OCI-LY3 (cell line): Measurements from ENCODE around the gene ARG2.

ENCODE experiments used
- H2AFZ ChIP-seq: fragments of 200-600, 300-600 bp; shearing (Covaris generic); 2 replicates; pipeline ENCODE4 v1.6.0; 2014; ENCODE audit warnings: antibody characterized with exemption, low read depth, low read length
- H3K27ac ChIP-seq: fragments of 200-600, 300-600 bp; sonication (generic); 2 replicates; pipeline ENCODE4 v1.5.1; 2014; ENCODE audit warnings: mild to moderate bottlenecking, low read length, moderate library complexity, mixed read lengths
- H3K27me3 ChIP-seq: fragments of 200-600, 300-600 bp; sonication (generic); 2 replicates; pipeline ENCODE4 v1.6.1; 2014; ENCODE audit warnings: low read depth, low read length, mixed read lengths
- H3K36me3 ChIP-seq: fragments of 200-600, 300-600 bp; sonication (generic); replicated peaks from 2 replicates; pipeline ENCODE3; 2014; ENCODE audit warnings: low read depth, low read length, mixed read lengths
- H3K4me1 ChIP-seq: fragments of 300-600, 200-600 bp; sonication (generic); 2 replicates; pipeline ENCODE4 v1.6.1; 2014; ENCODE audit warnings: low read length, mixed read lengths
- H3K4me2 ChIP-seq: fragments of 200-600, 300-600 bp; sonication (generic); 2 replicates; pipeline ENCODE4 v1.6.1; 2014; ENCODE audit warnings: low read length, mixed read lengths
- H3K4me3 ChIP-seq: fragments of 300-600, 200-600 bp; sonication (generic); 2 replicates; pipeline ENCODE4 v1.5.1; 2014; ENCODE audit warnings: antibody characterized with exemption, mild to moderate bottlenecking, low read length, moderate library complexity
- H3K79me2 ChIP-seq: fragments of 300-600, 200-600 bp; shearing (Covaris generic); 2 replicates; pipeline ENCODE4 v1.6.1; 2014; ENCODE audit warnings: mild to moderate bottlenecking, low read length, mixed read lengths
- H3K9ac ChIP-seq: fragments of 300-600, 200-600 bp; shearing (Covaris generic); 2 replicates; pipeline ENCODE4 v1.6.0; 2014; ENCODE audit warnings: mild to moderate bottlenecking, low read length, moderate library complexity
- H3K9me3 ChIP-seq: fragments of 200-600, 300-600 bp; shearing (Covaris generic); 2 replicates; pipeline ENCODE4 v1.6.1; 2014; ENCODE audit warnings: low read length, mixed read lengths; ENCODE audit not compliant: insufficient read depth
- H4K20me1 ChIP-seq: fragments of 200-600, 300-600 bp; sonication (generic); 2 replicates; pipeline ENCODE4 v1.6.1; 2016; ENCODE audit warnings: low read length, mixed read lengths; ENCODE audit not compliant: insufficient read depth
- EZH2phosphoT487 ChIP-seq: fragments of 200-600 bp; shearing (Covaris generic); IDR thresholded peaks from 2 replicates; pipeline ENCODE4 v1.6.1; 2018; ENCODE audit warnings: antibody characterized with exemption, mixed run types, low read depth
- TF ChIP-seq, protein P1 (sequence below): fragments of 200-600, 300-600 bp; sonication (generic); IDR thresholded peaks from 2 replicates; pipeline ENCODE4 v1.5.1; 2014; ENCODE audit warnings: antibody characterized with exemption, low read length, low read depth

Gene ARG2

DNA sequence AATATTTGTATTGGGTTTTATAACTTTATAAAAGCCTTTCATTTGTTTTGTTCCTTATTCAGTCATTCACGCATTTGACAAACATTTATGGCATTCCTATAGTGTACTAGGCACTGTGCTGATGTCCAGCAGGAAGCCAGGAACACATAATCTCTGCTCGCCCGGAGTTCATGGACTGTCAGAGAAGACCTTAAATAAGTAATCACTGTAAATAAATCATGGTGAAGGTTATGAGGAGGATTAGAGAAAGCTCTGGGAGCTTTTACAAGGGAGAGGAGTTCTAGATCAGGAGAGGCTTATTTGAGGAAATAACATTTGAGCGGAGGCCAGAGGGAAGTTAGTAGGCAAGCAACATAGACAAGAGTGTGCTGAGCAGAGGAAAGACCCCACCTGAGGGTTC, 77.3 kb downstream of the ARG2 start:
- Histone ChIP-seq H4K20me1 (peaks cover 13% of the 10 kb centered on the region), H3K9ac (no peak overlapping the region), H3K9me3 (no peaks in the 10 kb centered on the region), H3K4me2 (no peak overlapping the region), H3K4me3 (no peak overlapping the region), H3K36me3 (peaks cover 14% of the 10 kb centered on the region), H3K27me3 (no peaks in the 10 kb centered on the region), H3K79me2 (peaks cover 32% of the 10 kb centered on the region), H3K27ac (no peak overlapping the region), H3K4me1 (peaks cover 4% of the 10 kb centered on the region), H2AFZ (no peak overlapping the region)
- no peak for TF ChIP-seq EZH2phosphoT487
- TF ChIP-seq, protein P1, sequence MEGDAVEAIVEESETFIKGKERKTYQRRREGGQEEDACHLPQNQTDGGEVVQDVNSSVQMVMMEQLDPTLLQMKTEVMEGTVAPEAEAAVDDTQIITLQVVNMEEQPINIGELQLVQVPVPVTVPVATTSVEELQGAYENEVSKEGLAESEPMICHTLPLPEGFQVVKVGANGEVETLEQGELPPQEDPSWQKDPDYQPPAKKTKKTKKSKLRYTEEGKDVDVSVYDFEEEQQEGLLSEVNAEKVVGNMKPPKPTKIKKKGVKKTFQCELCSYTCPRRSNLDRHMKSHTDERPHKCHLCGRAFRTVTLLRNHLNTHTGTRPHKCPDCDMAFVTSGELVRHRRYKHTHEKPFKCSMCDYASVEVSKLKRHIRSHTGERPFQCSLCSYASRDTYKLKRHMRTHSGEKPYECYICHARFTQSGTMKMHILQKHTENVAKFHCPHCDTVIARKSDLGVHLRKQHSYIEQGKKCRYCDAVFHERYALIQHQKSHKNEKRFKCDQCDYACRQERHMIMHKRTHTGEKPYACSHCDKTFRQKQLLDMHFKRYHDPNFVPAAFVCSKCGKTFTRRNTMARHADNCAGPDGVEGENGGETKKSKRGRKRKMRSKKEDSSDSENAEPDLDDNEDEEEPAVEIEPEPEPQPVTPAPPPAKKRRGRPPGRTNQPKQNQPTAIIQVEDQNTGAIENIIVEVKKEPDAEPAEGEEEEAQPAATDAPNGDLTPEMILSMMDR = no peak

DNA sequence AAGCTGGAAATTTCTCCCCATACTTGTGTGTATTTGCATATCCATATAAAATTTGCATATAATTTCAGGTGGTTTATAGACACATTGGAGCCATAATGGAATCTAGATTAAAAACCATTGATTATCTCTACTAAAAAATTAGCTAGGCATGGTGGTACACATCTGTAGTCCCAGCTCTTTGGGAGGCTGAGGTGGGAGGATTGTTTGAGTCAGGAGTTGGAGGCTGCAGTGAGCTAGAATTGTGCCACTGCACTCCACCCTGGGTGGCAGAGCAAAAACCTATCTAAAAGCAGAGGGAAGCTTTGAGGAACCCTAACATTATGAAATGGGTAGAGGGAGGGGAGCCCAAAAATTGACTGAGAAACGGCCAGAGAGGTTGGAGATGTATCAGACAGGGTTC, 78.5 kb downstream of the ARG2 start:
- H2AFZ ChIP-seq = no peak overlapping the region
- peaks cover 4% of the 10 kb centered on the region for H3K4me1 ChIP-seq
- no peak overlapping the region for H3K9ac ChIP-seq
- H3K36me3 ChIP-seq = peaks cover 2% of the 10 kb centered on the region
- H4K20me1 ChIP-seq = peaks cover 8% of the 10 kb centered on the region
- no peaks in the 10 kb centered on the region for H3K9me3 ChIP-seq
- H3K4me2 ChIP-seq = no peak overlapping the region
- H3K79me2 ChIP-seq = peaks cover 22% of the 10 kb centered on the region
- H3K27ac ChIP-seq = no peak overlapping the region
- H3K27me3 ChIP-seq = no peaks in the 10 kb centered on the region
- no peak overlapping the region for H3K4me3 ChIP-seq
- TF ChIP-seq, protein P1 = no peak
- TF ChIP-seq EZH2phosphoT487 = no peak
